Adrenal gland (tissue), 5 donors: ENCODE results near the gene MTARC2.

ENCODE experiments used
- POLR2A ChIP-seq, 2 donors: fragments of 450-650 bp; IDR thresholded peaks; one replicate each; pipeline ENCODE4 v1.6.1; 2017; ENCODE audit warnings: antibody characterized with exemption in 2 of 2, mild to moderate bottlenecking in 2 of 2, moderate library complexity in 1 of 2
- TF ChIP-seq, protein P1 (sequence below), 6 experiments: fragments of 450-650 bp in 4 of 6; fragments of 200-600 bp in 2 of 6; sonication (generic) in 1 of 6; IDR thresholded peaks; 1 replicate in 5 of 6; 2 replicates in 1 of 6; pipeline versions ENCODE4 v1.5.1 to v1.8.0; 2016 to 2021; ENCODE audit warnings: antibody characterized with exemption in 6 of 6, mild to moderate bottlenecking in 2 of 6, moderate library complexity in 1 of 6
- donor health status: DM: no; HTN: no; CAD: no.

- TF ChIP-seq, protein P1, sequence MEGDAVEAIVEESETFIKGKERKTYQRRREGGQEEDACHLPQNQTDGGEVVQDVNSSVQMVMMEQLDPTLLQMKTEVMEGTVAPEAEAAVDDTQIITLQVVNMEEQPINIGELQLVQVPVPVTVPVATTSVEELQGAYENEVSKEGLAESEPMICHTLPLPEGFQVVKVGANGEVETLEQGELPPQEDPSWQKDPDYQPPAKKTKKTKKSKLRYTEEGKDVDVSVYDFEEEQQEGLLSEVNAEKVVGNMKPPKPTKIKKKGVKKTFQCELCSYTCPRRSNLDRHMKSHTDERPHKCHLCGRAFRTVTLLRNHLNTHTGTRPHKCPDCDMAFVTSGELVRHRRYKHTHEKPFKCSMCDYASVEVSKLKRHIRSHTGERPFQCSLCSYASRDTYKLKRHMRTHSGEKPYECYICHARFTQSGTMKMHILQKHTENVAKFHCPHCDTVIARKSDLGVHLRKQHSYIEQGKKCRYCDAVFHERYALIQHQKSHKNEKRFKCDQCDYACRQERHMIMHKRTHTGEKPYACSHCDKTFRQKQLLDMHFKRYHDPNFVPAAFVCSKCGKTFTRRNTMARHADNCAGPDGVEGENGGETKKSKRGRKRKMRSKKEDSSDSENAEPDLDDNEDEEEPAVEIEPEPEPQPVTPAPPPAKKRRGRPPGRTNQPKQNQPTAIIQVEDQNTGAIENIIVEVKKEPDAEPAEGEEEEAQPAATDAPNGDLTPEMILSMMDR (IDR thresholded peaks at IDR 0.05) = no peak
- no peak for TF ChIP-seq POLR2A (IDR thresholded peaks at IDR 0.05)
These were observed 36.6 kb downstream of the MTARC2 start for GRCh38 chr1:220784751-220785150.
